HG02678 (cell line): ENCODE results near the gene FBLN5.
"Not testable (repeated sequence)": the region's sequence is repeated elsewhere in the genome, so short reads cannot be mapped to it uniquely, and the experiment has no call there.

Experiments used
- ATAC-seq: cut with Tn5 transposase; IDR thresholded peaks from one replicate; pipeline ENCODE4 v1.9.1; 2021; ENCODE audit warnings: mild to moderate bottlenecking, moderate library complexity; ENCODE audit not compliant: unreplicated experiment

Gene FBLN5

GRCh38 chr14:91886961-91887360 lies 60.5 kb downstream of the FBLN5 start:
- ATAC-seq = no peak

DNA sequence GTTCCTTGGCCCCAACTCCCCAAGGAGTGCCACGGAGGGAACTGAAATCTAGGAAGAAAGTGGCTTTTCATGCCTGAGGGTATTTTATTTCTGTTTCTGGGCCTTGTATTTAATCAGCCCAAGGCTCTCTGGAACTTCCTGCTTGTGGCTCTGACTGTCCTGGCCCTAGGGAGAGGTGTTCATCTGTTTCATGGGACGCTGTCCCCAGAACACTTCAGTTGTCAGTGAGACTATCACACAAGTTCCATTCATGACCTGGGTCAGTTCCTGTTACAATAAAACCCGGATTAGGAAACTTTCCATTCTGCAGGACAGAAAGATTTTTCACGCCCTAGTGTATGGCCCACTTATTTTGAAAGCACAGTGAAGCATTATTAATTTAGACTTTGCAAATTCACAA lies 61.7 kb downstream of the FBLN5 start:
- ATAC-seq = no peak

GRCh38 chr14:91885113-91885712 lies 62.3 kb downstream of the FBLN5 start:
- ATAC-seq = no peak

- ATAC-seq = no peak
Observed at GRCh38 chr14:91884664-91885063, 62.8 kb downstream of the FBLN5 start.

DNA sequence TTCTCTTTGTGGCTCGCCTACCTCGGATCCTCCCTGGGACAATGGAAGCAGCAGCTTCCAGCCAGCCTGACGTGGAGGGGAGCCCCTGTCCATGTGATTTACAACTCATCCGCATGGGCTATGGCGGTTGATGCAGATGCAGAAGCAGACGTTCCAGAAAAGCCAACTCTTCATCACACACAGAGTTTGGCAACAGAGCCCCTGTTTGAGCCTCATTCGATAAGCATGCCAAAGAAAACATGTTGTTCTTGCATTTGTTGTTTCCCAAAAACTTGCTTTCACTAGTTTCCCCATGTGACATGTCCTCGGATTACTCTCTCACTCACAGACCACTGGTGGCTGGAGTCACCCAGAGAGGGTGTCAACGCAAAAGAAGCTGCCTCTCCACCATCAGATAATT lies 63.7 kb downstream of the FBLN5 start:
- ATAC-seq = no peak

DNA sequence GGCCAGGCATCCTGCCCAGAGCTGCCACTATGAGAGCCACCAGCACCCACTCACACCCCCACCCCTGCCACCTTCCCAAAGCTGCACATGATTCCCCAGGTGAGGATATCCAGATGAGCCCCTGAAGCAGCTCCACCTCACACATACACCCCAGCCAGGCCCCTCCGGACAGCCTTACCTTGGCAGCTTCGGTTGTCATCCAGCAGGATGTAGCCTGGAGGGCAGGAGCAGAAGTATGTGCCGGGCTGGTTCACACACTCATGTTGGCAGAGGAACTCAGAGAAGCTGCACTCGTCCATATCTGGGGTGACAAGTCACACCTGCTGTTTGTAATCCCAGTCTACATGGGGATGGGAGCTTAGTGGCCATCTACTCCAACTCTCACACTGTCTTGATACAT lies 64.7 kb downstream of the FBLN5 start:
- no peak for ATAC-seq

GRCh38 chr14:91882369-91882768 lies 65.1 kb downstream of the FBLN5 start:
- no peak for ATAC-seq

GRCh38 chr14:91879196-91879595 lies 68.3 kb downstream of the FBLN5 start:
- no peak for ATAC-seq

- ATAC-seq = no peak
Observed at GRCh38 chr14:91878274-91878673, 69.2 kb downstream of the FBLN5 start.

- no peak for ATAC-seq
Observed at GRCh38 chr14:91877376-91877915, 70.0 kb downstream of the FBLN5 start.

- ATAC-seq = no peak
Observed at GRCh38 chr14:91876492-91876891, 71.0 kb downstream of the FBLN5 start.

GRCh38 chr14:91875525-91876286 lies 71.8 kb downstream of the FBLN5 start:
- ATAC-seq = no peak

- peak; percentile 85 for ATAC-seq
Observed at GRCh38 chr14:91873471-91874415, 73.8 kb downstream of the FBLN5 start.

DNA sequence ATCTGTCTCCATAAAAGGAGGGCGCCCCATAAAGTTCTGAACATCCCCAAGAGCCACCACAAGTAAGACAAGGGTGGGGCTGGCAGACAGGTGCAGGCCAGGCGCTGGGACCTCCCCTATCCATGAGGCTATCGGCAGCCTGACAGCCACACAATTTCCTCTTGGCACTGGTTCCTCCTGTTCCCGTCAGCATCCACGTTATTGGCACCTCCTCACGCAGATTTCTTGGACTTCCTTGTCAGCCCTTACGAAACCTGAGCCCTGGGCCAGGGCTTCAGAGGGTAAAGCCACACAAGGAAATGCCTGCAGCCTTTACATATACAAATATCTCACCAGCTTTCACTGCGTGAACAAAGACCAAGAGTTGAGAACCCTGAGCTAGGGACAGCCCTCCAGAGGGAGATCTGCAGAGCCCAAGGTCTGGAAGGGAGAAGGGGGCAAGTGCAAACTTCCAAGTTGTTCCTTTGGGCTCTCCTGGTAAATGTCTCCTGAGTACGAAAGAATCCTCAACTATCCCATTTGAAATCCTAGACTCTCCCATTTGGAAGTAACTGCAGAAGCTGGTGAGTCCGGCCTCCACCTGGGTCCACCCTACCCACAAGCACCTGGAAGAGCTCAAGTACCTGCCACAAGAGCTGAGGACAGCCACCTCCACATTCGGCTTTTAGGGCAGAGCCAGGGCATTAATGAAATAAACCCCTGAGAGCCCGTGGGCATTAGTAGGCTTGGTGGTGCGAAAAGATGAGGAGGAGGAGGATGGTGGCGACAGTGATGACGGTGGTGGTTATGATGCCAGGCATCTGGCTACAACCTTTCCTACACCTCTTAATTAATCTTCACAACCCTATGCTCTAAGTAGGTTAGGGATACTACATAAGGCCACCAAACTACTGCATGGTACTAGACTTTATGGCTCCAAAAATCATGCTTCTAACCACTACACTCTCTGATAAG lies 74.7 kb downstream of the FBLN5 start:
- peak; percentile 18 for ATAC-seq

- peak; percentile 42 for ATAC-seq
Observed at GRCh38 chr14:91872011-91872501, 75.4 kb downstream of the FBLN5 start.

GRCh38 chr14:91871401-91871800 lies 76.1 kb downstream of the FBLN5 start:
- not testable (repeated sequence) for ATAC-seq

- no peak for ATAC-seq
Observed at GRCh38 chr14:91870890-91871289, 76.6 kb downstream of the FBLN5 start.

- no peak for ATAC-seq
Observed at GRCh38 chr14:91870001-91870400, 77.5 kb downstream of the FBLN5 start.

DNA sequence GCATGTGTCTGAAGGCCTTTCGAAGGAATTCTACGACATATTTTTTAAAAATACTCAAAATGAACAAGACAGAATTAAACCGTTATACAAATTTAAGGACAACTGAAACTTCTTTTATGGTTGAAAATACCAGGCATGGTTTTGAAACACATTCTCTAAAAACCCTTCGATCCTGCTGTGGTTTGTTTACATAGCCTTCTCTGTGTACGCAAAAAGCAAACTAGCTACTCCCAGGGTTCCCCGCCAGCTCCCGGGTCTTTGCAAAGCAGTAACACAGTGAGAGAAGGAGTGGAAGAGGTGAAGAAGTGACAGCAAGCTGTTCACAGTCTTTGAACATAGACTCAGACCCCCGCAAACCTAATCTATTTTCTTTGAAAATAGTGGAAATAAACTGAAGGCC lies 77.9 kb downstream of the FBLN5 start:
- no peak for ATAC-seq
